Stimulated activated CD4-positive, alpha-beta T cell treated with anti-CD3 and anti-CD28 coated beads, Interleukin-4, amount 100 ng/mL, for 4 hours (primary cell): ENCODE results near the gene FBXO3.

Source experiments
- DNase-seq, 2 experiments: peaks; one replicate each; pipeline ENCODE4 v3.0.0-alpha.2; 2020

The FBXO3 gene

GRCh38 chr11:33700063-33700501 lies 74.2 kb downstream of the FBXO3 start:
- DNase-seq = no peak

- DNase-seq = no peak
Measured at GRCh38 chr11:33699515-33700062, 74.7 kb downstream of the FBXO3 start.

- no peak for DNase-seq
Measured at GRCh38 chr11:33698921-33699320, 75.4 kb downstream of the FBXO3 start.

- DNase-seq = no peak
Measured at GRCh38 chr11:33697997-33698396, 76.3 kb downstream of the FBXO3 start.

GRCh38 chr11:33696931-33697638 lies 77.2 kb downstream of the FBXO3 start:
- DNase-seq = no peak

GRCh38 chr11:33696411-33696810 lies 77.9 kb downstream of the FBXO3 start:
- no peak for DNase-seq

GRCh38 chr11:33695051-33695566 lies 79.2 kb downstream of the FBXO3 start:
- no peak for DNase-seq

GRCh38 chr11:33694346-33695050 lies 79.8 kb downstream of the FBXO3 start:
- DNase-seq = no peak

GRCh38 chr11:33692541-33692940 lies 81.8 kb downstream of the FBXO3 start:
- DNase-seq = no peak

GRCh38 chr11:33692013-33692504 lies 82.3 kb downstream of the FBXO3 start:
- no peak for DNase-seq

GRCh38 chr11:33691066-33691864 lies 83.1 kb downstream of the FBXO3 start:
- no peak for DNase-seq
